ENCODE measurements around the gene ARMC9. TPM values are rescaled to one million over a fixed set of nuclear protein-coding genes. Genes with fewer than 3 reads are reported as not detected.

Gene ARMC9
- total RNA-seq, 1 experiment from 2014 or later, result 23.4 TPM

DNA sequence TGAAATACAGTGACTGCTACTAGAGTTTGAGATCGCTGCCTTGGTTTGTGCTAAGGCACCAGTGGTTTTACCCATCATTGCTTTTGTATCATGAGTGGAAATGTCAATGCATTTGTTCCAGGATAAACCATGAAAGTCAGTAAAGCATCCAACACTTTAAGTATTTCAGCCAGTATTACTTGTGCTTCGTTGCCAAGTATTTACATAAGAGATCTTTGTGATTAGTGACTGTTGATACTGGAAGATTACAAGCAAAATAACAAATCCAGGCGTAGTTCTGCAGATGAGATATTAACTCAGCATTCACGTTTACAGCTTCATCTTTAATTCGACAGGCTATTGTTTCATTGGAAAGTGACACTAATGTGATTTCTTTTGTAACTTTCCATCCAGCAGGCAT is 106.8 kb downstream of the ARMC9 start:
- TF ChIP-seq CTCF (conservative IDR thresholded peaks at IDR 0.05; ENCODE audit: low read depth, low read length) (no peak), EZH2 (IDR thresholded peaks at IDR 0.05; ENCODE audit: low read length, unreplicated experiment) (no peak), EZH2phosphoT487 (IDR thresholded peaks at IDR 0.05; ENCODE audit: borderline replicate concordance, low read length) (no peak)
- ATAC-seq, result no peak
- BruUV-seq (replicated peaks), result no TSS peak

GRCh38 chr2:231306791-231307393 is 108.5 kb downstream of the ARMC9 start:
- H3K27me3 ChIP-seq (ENCODE audit: low read length), result no peaks in the 10 kb centered on the region
- POLR2A ChIA-PET (ENCODE audit: unreplicated experiment), result interaction anchor here (0.7 kb wide), 1 partner anchor 82 kb away, joined by 6 read pairs; no protein-coding TSS in a partner anchor
- H3K4me2 ChIP-seq (ENCODE audit: low read length), result peak overlapping the region; percentile 26; the same call in 1 of the 2 replicates
- H3K4me1 ChIP-seq (ENCODE audit: insufficient read depth, low read length), result peaks cover 28% of the 10 kb centered on the region
- no TSS peak for BruUV-seq (replicated peaks)
- TF ChIP-seq EZH2phosphoT487 (IDR thresholded peaks at IDR 0.05; ENCODE audit: borderline replicate concordance, low read length), result no peak
- no peak for TF ChIP-seq EZH2 (IDR thresholded peaks at IDR 0.05; ENCODE audit: low read length, unreplicated experiment)
- no peak for TF ChIP-seq CTCF (conservative IDR thresholded peaks at IDR 0.05; ENCODE audit: low read depth, low read length)
- H3K27ac ChIP-seq (ENCODE audit: low read length), result peak overlapping the region; percentile 37
- peak; percentile 83 for ATAC-seq
- no peaks in the 10 kb centered on the region for H3F3A ChIP-seq (ENCODE audit: low read length, unreplicated experiment)
- CTCF ChIA-PET, result no interaction called here
- no peaks in the 10 kb centered on the region for H4K20me1 ChIP-seq (ENCODE audit: low read length)
- H3K9ac ChIP-seq (ENCODE audit: low read length), result peak overlapping the region; percentile 19; the same call in 1 of the 2 replicates
- DNase-seq, result peak; percentile 55
- H3K9me3 ChIP-seq (ENCODE audit: low read length), result no peaks in the 10 kb centered on the region
- H3K36me3 ChIP-seq (ENCODE audit: low read depth, low read length), result no peaks in the 10 kb centered on the region
- intact Hi-C loops (cut with micrococcal nuclease), result no loop called here
- no peak overlapping the region for H2AFZ ChIP-seq (ENCODE audit: low read length)
- no peak overlapping the region for H3K4me3 ChIP-seq (ENCODE audit: low read length)
- no peaks in the 10 kb centered on the region for H3K9me2 ChIP-seq (replicated peaks; ENCODE audit: low read length)
- no peaks in the 10 kb centered on the region for H3K79me2 ChIP-seq (ENCODE audit: low read length)

More for the DNA sequence above, 106.8 kb downstream of the ARMC9 start:
- ChIA-PET CTCF (no interaction called here), POLR2A (ENCODE audit: unreplicated experiment) (no interaction called here)
- intact Hi-C loops (cut with micrococcal nuclease), result no loop called here
- Histone ChIP-seq H3K36me3 (ENCODE audit: low read depth, low read length) (no peaks in the 10 kb centered on the region), H3K9me2 (replicated peaks; ENCODE audit: low read length) (no peaks in the 10 kb centered on the region), H3K9me3 (ENCODE audit: low read length) (no peaks in the 10 kb centered on the region), H3K27me3 (ENCODE audit: low read length) (no peaks in the 10 kb centered on the region), H2AFZ (ENCODE audit: low read length) (no peak overlapping the region), H3K79me2 (ENCODE audit: low read length) (no peaks in the 10 kb centered on the region), H3K9ac (ENCODE audit: low read length) (no peak overlapping the region), H4K20me1 (ENCODE audit: low read length) (no peaks in the 10 kb centered on the region), H3F3A (ENCODE audit: low read length, unreplicated experiment) (no peaks in the 10 kb centered on the region), H3K4me3 (ENCODE audit: low read length) (no peak overlapping the region), H3K27ac (ENCODE audit: low read length) (no peak overlapping the region), H3K4me1 (ENCODE audit: insufficient read depth, low read length) (peaks cover 39% of the 10 kb centered on the region), H3K4me2 (ENCODE audit: low read length) (no peak overlapping the region)
- DNase-seq, result no peak

GRCh38 chr2:231308219-231308618 is 109.8 kb downstream of the ARMC9 start:
- no peaks in the 10 kb centered on the region for H3F3A ChIP-seq (ENCODE audit: low read length, unreplicated experiment)
- no peak for DNase-seq
- no peaks in the 10 kb centered on the region for H3K79me2 ChIP-seq (ENCODE audit: low read length)
- no peaks in the 10 kb centered on the region for H3K36me3 ChIP-seq (ENCODE audit: low read depth, low read length)
- ChIA-PET CTCF (no interaction called here), POLR2A (ENCODE audit: unreplicated experiment) (no interaction called here)
- TF ChIP-seq EZH2 (IDR thresholded peaks at IDR 0.05; ENCODE audit: low read length, unreplicated experiment) (no peak), CTCF (conservative IDR thresholded peaks at IDR 0.05; ENCODE audit: low read depth, low read length) (no peak), EZH2phosphoT487 (IDR thresholded peaks at IDR 0.05; ENCODE audit: borderline replicate concordance, low read length) (no peak)
- H3K9me2 ChIP-seq (replicated peaks; ENCODE audit: low read length), result no peaks in the 10 kb centered on the region
- H3K4me1 ChIP-seq (ENCODE audit: insufficient read depth, low read length), result peaks cover 28% of the 10 kb centered on the region
- no peaks in the 10 kb centered on the region for H4K20me1 ChIP-seq (ENCODE audit: low read length)
- no TSS peak for BruUV-seq (replicated peaks)
- no peak overlapping the region for H2AFZ ChIP-seq (ENCODE audit: low read length)
- no peak overlapping the region for H3K4me3 ChIP-seq (ENCODE audit: low read length)
- H3K27me3 ChIP-seq (ENCODE audit: low read length), result no peaks in the 10 kb centered on the region
- intact Hi-C loops (cut with micrococcal nuclease), result no loop called here
- no peaks in the 10 kb centered on the region for H3K9me3 ChIP-seq (ENCODE audit: low read length)
- no peak overlapping the region for H3K27ac ChIP-seq (ENCODE audit: low read length)
- no peak overlapping the region for H3K9ac ChIP-seq (ENCODE audit: low read length)
- H3K4me2 ChIP-seq (ENCODE audit: low read length), result no peak overlapping the region
- no peak for ATAC-seq

Data from PC-3 (cell line).